GM10847 (cell line): ENCODE data around the gene PAK1.

Source experiments
- POLR2A ChIP-seq: IDR thresholded peaks from 2 replicates; pipeline ENCODE4 v1.6.1; 2011; ENCODE audit not compliant: insufficient read length; ENCODE audit errors: extremely low read depth

The PAK1 gene

DNA sequence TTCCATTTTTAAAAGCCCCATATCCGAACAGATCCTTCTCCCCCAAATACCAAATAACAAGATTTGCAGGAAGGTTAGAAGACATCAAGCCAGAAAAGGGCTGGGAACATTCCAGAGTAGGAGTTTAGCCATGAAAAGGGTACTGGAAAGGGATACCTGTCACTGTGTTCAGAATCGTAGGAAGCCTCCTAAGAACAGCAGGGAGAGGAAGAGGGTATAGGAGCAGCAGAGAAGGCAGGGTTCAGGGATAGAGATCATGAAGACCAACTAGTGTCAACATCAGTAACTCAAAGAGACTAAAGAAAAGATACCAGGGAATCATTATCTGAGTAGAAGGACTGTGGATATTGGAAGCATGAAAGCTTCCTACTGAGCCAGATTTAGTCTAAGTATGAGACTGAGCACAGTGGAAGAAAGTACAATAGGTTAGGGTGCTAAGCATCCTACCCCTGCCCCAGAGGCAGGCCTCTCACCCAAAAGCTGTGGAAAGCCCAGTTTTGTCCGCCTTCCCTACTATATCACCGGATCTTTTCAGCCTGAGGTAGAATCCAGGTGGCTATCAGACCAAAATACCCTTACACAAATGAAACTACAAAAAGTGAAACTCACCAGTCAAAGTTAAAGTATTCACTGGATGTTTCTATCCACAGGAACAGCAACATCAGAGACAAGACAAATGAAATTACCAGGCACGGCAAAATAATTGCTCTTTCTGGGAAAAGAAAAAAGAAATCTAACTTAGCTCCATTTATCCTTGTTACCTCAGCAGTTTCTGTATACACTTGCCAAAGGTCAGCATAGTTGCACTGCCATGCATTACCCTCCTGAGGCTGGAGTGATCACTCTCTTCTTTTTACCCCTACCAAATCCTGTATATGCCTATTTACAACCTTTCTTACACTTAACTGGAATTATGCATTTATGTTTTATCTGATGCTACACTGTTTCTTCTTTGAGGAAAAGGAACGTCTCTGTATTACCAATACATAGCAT is 189.1 kb downstream of the PAK1 start:
- TF ChIP-seq POLR2A: no peak

DNA sequence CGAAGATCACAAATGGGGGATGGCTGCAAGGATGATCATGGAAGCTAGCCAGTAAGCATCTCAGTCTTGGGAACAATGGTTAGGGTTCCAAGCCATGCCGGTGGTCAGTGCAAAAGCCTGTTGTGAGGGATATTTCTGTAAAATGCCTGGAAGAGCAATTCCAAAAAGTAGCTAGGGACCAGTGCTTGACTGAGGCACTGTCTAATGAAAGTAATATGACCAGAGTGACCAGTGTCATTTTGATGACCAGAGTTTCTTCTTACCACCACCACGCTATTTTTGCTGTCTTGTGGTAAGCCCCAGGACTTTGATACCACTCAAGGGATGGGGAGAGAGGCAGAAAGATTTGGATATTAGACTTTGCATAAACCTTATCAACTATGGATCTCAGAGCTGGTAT is 190.8 kb downstream of the PAK1 start:
- TF ChIP-seq POLR2A: no peak

DNA sequence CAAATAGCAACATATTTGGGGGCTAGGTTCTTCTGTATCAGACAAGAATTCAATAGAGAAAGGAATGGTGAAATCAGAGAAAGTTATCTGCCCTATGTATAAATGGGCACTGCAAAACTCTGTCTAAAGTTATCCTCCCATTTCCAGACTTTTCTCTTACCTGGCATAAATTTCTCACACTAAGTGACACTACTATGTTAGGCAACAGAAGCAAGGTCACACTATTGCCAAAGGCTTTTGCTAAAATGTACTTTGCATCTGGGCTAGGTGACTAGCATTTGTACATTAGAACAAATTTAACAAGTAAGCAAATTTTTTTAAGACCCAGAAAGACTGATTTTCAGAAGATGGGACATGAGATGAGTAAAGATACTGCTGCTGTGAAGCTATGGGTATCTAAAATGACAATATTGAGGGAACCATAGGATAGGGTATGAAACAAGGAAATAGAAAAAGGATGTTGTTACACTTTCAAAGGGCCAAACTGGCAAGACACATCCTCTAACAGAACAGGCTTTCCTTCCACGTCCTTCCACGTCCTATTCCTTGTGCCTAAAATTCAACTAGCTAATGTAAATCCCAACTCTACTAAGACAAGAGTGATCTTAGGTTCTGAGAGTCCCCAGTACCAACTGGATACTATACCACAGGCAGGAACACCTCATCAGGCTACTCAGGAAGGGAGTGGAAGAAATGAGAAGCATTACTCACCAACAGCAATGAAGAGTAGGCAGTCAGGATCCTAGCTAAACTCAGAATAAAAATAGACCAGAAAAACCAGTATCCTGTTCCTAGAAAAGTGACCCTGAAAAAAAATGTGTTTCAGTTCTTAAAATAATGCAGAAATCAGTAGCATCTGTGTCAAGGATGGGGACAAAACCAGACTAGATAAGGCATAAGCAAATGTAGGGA is 195.0 kb downstream of the PAK1 start:
- TF ChIP-seq POLR2A: no peak

DNA sequence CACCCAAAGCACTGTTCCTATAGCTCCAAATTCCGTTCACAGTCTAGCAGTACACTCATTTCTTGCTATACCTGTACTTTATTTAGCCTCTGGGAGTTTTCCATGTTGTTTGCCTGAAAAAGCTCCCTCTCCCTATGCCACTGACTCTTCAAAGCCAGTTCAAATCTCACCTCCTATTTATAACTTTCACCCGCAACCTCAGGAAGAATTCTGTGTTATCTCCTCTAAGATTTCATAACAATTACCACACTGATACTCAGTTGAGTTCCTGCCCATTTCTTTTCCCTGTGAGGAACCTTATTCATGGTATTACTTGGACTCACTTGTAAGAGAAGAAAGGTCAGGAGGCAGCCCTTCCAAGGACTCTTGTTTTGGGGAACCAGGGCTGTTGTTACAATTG is 197.6 kb downstream of the PAK1 start:
- no peak for TF ChIP-seq POLR2A
